Measurements from ENCODE around the gene CYP26B1. TPM values are rescaled to one million over a fixed set of nuclear protein-coding genes. Genes with fewer than 3 reads are reported as not detected.

CYP26B1 gene
- total and polyA plus RNA-seq, 2 experiments from 2014 or later = 3.9 to 6.5 TPM

DNA sequence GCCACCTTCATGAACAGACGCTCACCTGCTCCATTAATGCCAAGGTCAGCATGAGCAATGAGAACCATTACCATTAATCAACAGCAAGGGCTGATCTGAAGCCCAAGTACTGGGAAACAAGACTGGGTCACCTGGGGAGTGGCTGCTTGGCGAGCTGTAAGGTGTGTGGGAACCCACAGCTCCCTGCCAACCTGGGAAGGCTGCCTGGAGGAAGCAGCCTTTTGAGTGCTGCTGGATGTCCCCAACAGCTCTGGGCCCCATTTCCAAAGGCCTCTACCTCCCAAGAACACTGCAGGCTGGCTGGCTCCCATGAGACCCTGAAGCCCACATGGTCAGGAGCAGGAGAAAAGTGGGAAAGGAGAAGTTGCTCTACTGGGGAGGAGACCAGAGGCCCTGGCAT is 62.1 kb downstream of the CYP26B1 start:
- TF ChIP-seq EZH2phosphoT487 (IDR thresholded peaks at IDR 0.05; ENCODE audit: low read depth, severe bottlenecking, unreplicated experiment) (no peak), EZH2 (IDR thresholded peaks at IDR 0.05; ENCODE audit: borderline replicate concordance) (no peak)
- TF ChIP-seq, protein P1, sequence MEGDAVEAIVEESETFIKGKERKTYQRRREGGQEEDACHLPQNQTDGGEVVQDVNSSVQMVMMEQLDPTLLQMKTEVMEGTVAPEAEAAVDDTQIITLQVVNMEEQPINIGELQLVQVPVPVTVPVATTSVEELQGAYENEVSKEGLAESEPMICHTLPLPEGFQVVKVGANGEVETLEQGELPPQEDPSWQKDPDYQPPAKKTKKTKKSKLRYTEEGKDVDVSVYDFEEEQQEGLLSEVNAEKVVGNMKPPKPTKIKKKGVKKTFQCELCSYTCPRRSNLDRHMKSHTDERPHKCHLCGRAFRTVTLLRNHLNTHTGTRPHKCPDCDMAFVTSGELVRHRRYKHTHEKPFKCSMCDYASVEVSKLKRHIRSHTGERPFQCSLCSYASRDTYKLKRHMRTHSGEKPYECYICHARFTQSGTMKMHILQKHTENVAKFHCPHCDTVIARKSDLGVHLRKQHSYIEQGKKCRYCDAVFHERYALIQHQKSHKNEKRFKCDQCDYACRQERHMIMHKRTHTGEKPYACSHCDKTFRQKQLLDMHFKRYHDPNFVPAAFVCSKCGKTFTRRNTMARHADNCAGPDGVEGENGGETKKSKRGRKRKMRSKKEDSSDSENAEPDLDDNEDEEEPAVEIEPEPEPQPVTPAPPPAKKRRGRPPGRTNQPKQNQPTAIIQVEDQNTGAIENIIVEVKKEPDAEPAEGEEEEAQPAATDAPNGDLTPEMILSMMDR (IDR thresholded peaks at IDR 0.05; ENCODE audit: poor library complexity) = no peak
- no peaks in the 10 kb centered on the region for H3K9me2 ChIP-seq (replicated peaks; ENCODE audit: insufficient read depth)
- H3K79me2 ChIP-seq = no peaks in the 10 kb centered on the region
- no peaks in the 10 kb centered on the region for H3K36me3 ChIP-seq (replicated peaks; ENCODE audit: insufficient read depth, low read depth)
- peaks cover 6% of the 10 kb centered on the region for H3K4me1 ChIP-seq (ENCODE audit: insufficient read depth)
- no peaks in the 10 kb centered on the region for H4K20me1 ChIP-seq (ENCODE audit: insufficient read depth, poor library complexity, severe bottlenecking)
- H3K4me3 ChIP-seq = no peak overlapping the region
- no peak overlapping the region for H3K27ac ChIP-seq
- no peaks in the 10 kb centered on the region for H3K27me3 ChIP-seq
- no peaks in the 10 kb centered on the region for H3K9me3 ChIP-seq (ENCODE audit: low read depth)
- 94% methylated on average over 2 of the region's 2 CpGs for whole genome bisulfite sequencing (ENCODE audit: low lambda C conversion rate, missing lambda C conversion rate)
- no peak overlapping the region for H3K4me2 ChIP-seq
- no peak overlapping the region for H2AFZ ChIP-seq
- DNase-seq (ENCODE audit: low spot score) = no peak

DNA sequence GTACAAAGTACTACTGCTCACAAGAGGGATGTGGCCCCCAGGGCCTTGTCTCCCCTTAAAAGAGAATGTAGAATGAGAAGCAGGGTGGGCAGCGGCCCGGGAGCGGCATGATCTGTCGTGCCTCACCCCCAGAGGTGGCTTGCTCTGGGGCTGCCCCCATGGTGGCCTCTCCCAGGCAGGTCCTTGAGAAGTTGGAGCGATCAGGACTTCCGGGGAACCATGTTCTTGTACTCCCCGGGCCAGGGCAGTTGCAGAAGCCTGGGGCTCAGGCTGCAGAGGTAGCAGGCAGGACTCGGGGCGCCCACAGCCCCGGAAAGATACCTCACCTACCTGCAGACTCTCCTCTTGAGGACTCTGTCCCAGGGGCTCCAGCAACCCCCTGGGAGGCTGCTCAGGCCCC is 62.6 kb downstream of the CYP26B1 start:
- H3K4me3 ChIP-seq = no peak overlapping the region
- TF ChIP-seq, protein P1 (IDR thresholded peaks at IDR 0.05; ENCODE audit: poor library complexity) = no peak
- no peak for TF ChIP-seq EZH2 (IDR thresholded peaks at IDR 0.05; ENCODE audit: borderline replicate concordance)
- TF ChIP-seq EZH2phosphoT487 (IDR thresholded peaks at IDR 0.05; ENCODE audit: low read depth, severe bottlenecking, unreplicated experiment) = no peak
- no peaks in the 10 kb centered on the region for H3K9me3 ChIP-seq (ENCODE audit: low read depth)
- no peaks in the 10 kb centered on the region for H3K36me3 ChIP-seq (replicated peaks; ENCODE audit: insufficient read depth, low read depth)
- H2AFZ ChIP-seq = no peak overlapping the region
- 97% methylated on average over 9 of the region's 10 CpGs for WGBS (ENCODE audit: low lambda C conversion rate, missing lambda C conversion rate)
- H3K79me2 ChIP-seq = no peaks in the 10 kb centered on the region
- H3K27me3 ChIP-seq = no peaks in the 10 kb centered on the region
- DNase-seq (ENCODE audit: low spot score) = no peak
- no peak overlapping the region for H3K4me2 ChIP-seq
- no peaks in the 10 kb centered on the region for H4K20me1 ChIP-seq (ENCODE audit: insufficient read depth, poor library complexity, severe bottlenecking)
- H3K4me1 ChIP-seq (ENCODE audit: insufficient read depth) = peaks cover 6% of the 10 kb centered on the region
- no peaks in the 10 kb centered on the region for H3K9me2 ChIP-seq (replicated peaks; ENCODE audit: insufficient read depth)
- peak overlapping the region; percentile 4 for H3K27ac ChIP-seq

DNA sequence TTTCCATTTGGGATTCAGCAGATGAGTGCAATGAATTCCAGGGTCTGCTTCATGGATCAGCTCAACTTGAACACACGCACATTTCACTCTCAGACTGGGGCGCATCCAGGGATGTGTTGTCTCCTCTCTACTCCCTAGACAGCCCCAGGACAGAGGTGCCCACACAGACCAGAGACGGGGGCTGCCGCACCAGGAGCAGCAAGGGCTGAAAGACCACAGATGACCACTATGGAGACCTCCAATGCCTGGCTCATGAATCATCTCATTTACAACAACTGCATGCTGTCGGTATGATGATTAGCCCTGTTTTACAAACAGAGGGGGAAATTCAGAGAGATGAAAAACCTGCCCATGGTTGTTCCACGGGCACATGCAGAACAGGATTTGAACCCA is 63.1 kb downstream of the CYP26B1 start:
- H4K20me1 ChIP-seq (ENCODE audit: insufficient read depth, poor library complexity, severe bottlenecking) = no peaks in the 10 kb centered on the region
- H3K9me3 ChIP-seq (ENCODE audit: low read depth) = no peaks in the 10 kb centered on the region
- no peak overlapping the region for H3K4me3 ChIP-seq
- no peak overlapping the region for H2AFZ ChIP-seq
- no peak overlapping the region for H3K4me2 ChIP-seq
- no peaks in the 10 kb centered on the region for H3K79me2 ChIP-seq
- H3K27me3 ChIP-seq = peaks cover 3% of the 10 kb centered on the region
- H3K27ac ChIP-seq = peak overlapping the region; percentile 4
- no peaks in the 10 kb centered on the region for H3K9me2 ChIP-seq (replicated peaks; ENCODE audit: insufficient read depth)
- DNase-seq (ENCODE audit: low spot score) = no peak
- no peak for TF ChIP-seq EZH2phosphoT487 (IDR thresholded peaks at IDR 0.05; ENCODE audit: low read depth, severe bottlenecking, unreplicated experiment)
- TF ChIP-seq, protein P1 (IDR thresholded peaks at IDR 0.05; ENCODE audit: poor library complexity) = no peak
- peaks cover 6% of the 10 kb centered on the region for H3K4me1 ChIP-seq (ENCODE audit: insufficient read depth)
- no peaks in the 10 kb centered on the region for H3K36me3 ChIP-seq (replicated peaks; ENCODE audit: insufficient read depth, low read depth)
- WGBS (ENCODE audit: low lambda C conversion rate, missing lambda C conversion rate) = 83% methylated on average over 6 of the region's 6 CpGs
